B cell (primary cell): Measurements from ENCODE around the gene MECR. TPM values are rescaled to one million over a fixed set of nuclear protein-coding genes. Genes with fewer than 3 reads are reported as not detected.

Experiments
- ATAC-seq: fragments of 200-7000 bp; cut with Tn5 transposase; one replicate; pipeline ENCODE4 v1.10.0; 2021; ENCODE audit warnings: low read depth, mild to moderate bottlenecking, moderate number of reproducible peaks, moderate library complexity
- CTCF ChIA-PET: fragments of 350-600 bp; sonication (Branson Sonifier 250); formaldehyde crosslinking; loops from one replicate; lab custom pipeline; 2021; ENCODE audit warnings: antibody characterized with exemption, inconsistent platforms; lab: Charles Lee
- POLR2A ChIA-PET: fragments of 350-600 bp; sonication (Branson Sonifier 250); formaldehyde crosslinking; loops from one replicate; lab custom pipeline; 2021; ENCODE audit warnings: antibody characterized with exemption; lab: Charles Lee
- DNase-seq: peaks from one replicate; pipeline ENCODE4 v3.0.0; 2013
- H2AFZ ChIP-seq: 2 replicates; pipeline ENCODE4 v1.6.1; 2012; ENCODE audit warnings: mild to moderate bottlenecking, low read depth, low read length; ENCODE audit not compliant: insufficient read depth, poor library complexity, severe bottlenecking
- H3K27ac ChIP-seq, 2 donors: 1 replicate in 1 of 2; 2 replicates in 1 of 2; pipeline ENCODE4 v1.5.1; 2012 to 2013; ENCODE audit warnings: low read length in 2 of 2, mild to moderate bottlenecking in 2 of 2, moderate library complexity in 1 of 2
- H3K27me3 ChIP-seq, 4 experiments: fragments of 200-600 bp in 1 of 4; sonication (generic) in 1 of 4; replicated peaks in 1 of 4; 1 replicate in 2 of 4; 2 replicates in 2 of 4; pipeline versions ENCODE4 v1.6.1 to v1.7.0; 2013 to 2016; ENCODE audit warnings: low read length in 3 of 4, mild to moderate bottlenecking in 2 of 4, mixed read lengths in 1 of 4, moderate library complexity in 1 of 4; ENCODE audit not compliant: insufficient read depth in 4 of 4, control insufficient read depth in 3 of 4; ENCODE audit errors: control extremely low read depth in 1 of 4
- H3K36me3 ChIP-seq, 2 experiments: replicated peaks in 1 of 2; 1 replicate in 1 of 2; 2 replicates in 1 of 2; pipeline versions ENCODE4 v1.6.1 to v1.7.1; 2013; ENCODE audit warnings: low read length in 1 of 2; ENCODE audit not compliant: insufficient read depth in 2 of 2, control insufficient read depth in 1 of 2; ENCODE audit errors: control extremely low read depth in 1 of 2, extremely low read depth in 1 of 2
- H3K4me1 ChIP-seq, 2 donors: fragments of 200-600 bp in 1 of 2; sonication (generic) in 1 of 2; 1 replicate in 1 of 2; 2 replicates in 1 of 2; pipeline versions ENCODE4 v1.5.1 to v1.6.1; 2013 to 2017; ENCODE audit warnings: low read length in 2 of 2; ENCODE audit not compliant: control insufficient read depth in 2 of 2, insufficient read depth in 2 of 2
- H3K4me2 ChIP-seq: replicated peaks from 2 replicates; pipeline ENCODE3; 2012; ENCODE audit warnings: mild to moderate bottlenecking, low read depth, low read length; ENCODE audit not compliant: poor library complexity, severe bottlenecking
- H3K4me3 ChIP-seq, 5 experiments: fragments of 200-600 bp in 1 of 5; sonication (generic) in 1 of 5; 1 replicate in 3 of 5; 2 replicates in 2 of 5; pipeline versions ENCODE4 v1.5.1 to v1.7.0; 2011 to 2016; ENCODE audit warnings: low read length in 4 of 5, mild to moderate bottlenecking in 4 of 5, low read depth in 2 of 5, control low read depth in 1 of 5, moderate library complexity in 1 of 5; ENCODE audit not compliant: insufficient read depth in 1 of 5; ENCODE audit errors: control extremely low read depth in 1 of 5, extremely low read depth in 1 of 5
- H3K79me2 ChIP-seq: fragments of 200-600 bp; sonication (generic); one replicate; pipeline ENCODE4 v1.6.0; 2016; ENCODE audit warnings: low read length; ENCODE audit not compliant: control insufficient read depth, insufficient read depth
- H3K9ac ChIP-seq: fragments of 200-600 bp; sonication (generic); 2 replicates; pipeline ENCODE4 v1.6.1; 2017; ENCODE audit warnings: mild to moderate bottlenecking, low read length, moderate library complexity
- H3K9me3 ChIP-seq, 3 donors: one replicate each; pipeline versions ENCODE4 v1.6.1 to v1.7.1; 2013; ENCODE audit warnings: low read length in 2 of 3; ENCODE audit not compliant: control insufficient read depth in 2 of 3, insufficient read depth in 1 of 3; ENCODE audit errors: control extremely low read depth in 1 of 3
- H4K20me1 ChIP-seq: 2 replicates; pipeline ENCODE4 v1.6.0; 2012; ENCODE audit warnings: mild to moderate bottlenecking, low read length; ENCODE audit not compliant: insufficient read depth, control insufficient read depth, poor library complexity, severe bottlenecking
- H3K27ac Mint-ChIP-seq: one replicate; pipeline ENCODE4 v1.8.0; 2021; ENCODE audit warnings: mixed read lengths
- H3K27me3 Mint-ChIP-seq: one replicate; pipeline ENCODE4 v1.8.0; 2021; ENCODE audit warnings: mixed read lengths
- H3K4me1 Mint-ChIP-seq: one replicate; pipeline ENCODE4 v1.8.0; 2021; ENCODE audit warnings: mixed read lengths
- H3K4me3 Mint-ChIP-seq: one replicate; pipeline ENCODE4 v1.8.0; 2021; ENCODE audit warnings: mixed read lengths
- H3K9me3 Mint-ChIP-seq: one replicate; pipeline ENCODE4 v1.8.0; 2022; ENCODE audit warnings: mixed read lengths; ENCODE audit not compliant: insufficient read depth
- CTCF ChIP-seq: fragments of 200-600 bp; IDR thresholded peaks from one replicate; pipeline ENCODE4 v1.8.0; 2022; ENCODE audit warnings: antibody characterized with exemption, mild to moderate bottlenecking
- EZH2 ChIP-seq: IDR thresholded peaks from 2 replicates; pipeline ENCODE4 v1.6.1; 2012; ENCODE audit warnings: borderline replicate concordance, low read depth, mild to moderate bottlenecking, moderate library complexity, low read length; ENCODE audit not compliant: insufficient read depth, poor library complexity, severe bottlenecking
- WGBS: methylation state at CpG from one replicate; pipeline ENCODE4 v1.1.5; 2013; ENCODE audit warnings: missing lambda C conversion rate; ENCODE audit not compliant: insufficient coverage; 5-methylcytosine and 5-hydroxymethylcytosine counted together
- intact Hi-C: fragments of 100-400 bp; cut with micrococcal nuclease; formaldehyde crosslinking; loops from one replicate; pipeline ENCODE4 v1.10.0; 2022
- polyA plus RNA-seq: library from polyadenylated mRNA; depleted of rRNA; stranded (reverse); fragments of >200 nt; gene quantifications from 2 replicates; pipeline ENCODE4 v1.2.3, GENCODE V29; 2012
- total RNA-seq, 2 donors: library from RNA; stranded (reverse); fragments of 120-200 nt in 1 of 2; gene quantifications; 1 replicate in 1 of 2; 2 replicates in 1 of 2; pipeline versions ENCODE4 v1.2.3 to v1.2.4, GENCODE V29; 2013 to 2022

MECR gene
- total and polyA plus RNA-seq, 2 donors (not counting 1 experiment from before 2014, with no cell fraction given), result 15.9 to 16.2 TPM

GRCh38 chr1:29218223-29218622 is 12.5 kb downstream of the MECR start:
- CTCF ChIA-PET, result interaction anchor here (1.4 kb wide), 1 partner anchor 13 kb away, joined by 4 read pairs; the partner anchor contains the start of gene MECR
- DNase-seq (no peak), ATAC-seq (no peak)
- intact Hi-C loops, result no loop called here
- no peaks in the 10 kb centered on the region for H3K9me3 Mint-ChIP-seq
- Histone ChIP-seq H3K27ac (no peak overlapping the region), H3K4me3 (no peak overlapping the region), H3K79me2 (no peaks in the 10 kb centered on the region), H3K4me1 (no peaks in the 10 kb centered on the region), H2AFZ (no peak overlapping the region), H3K4me2 (no peak overlapping the region), H3K9ac (no peak overlapping the region), H3K27me3 (no peaks in the 10 kb centered on the region), H3K36me3 (peaks cover 0 to 36% of the 10 kb centered on the region in 2 experiments), H4K20me1 (no peaks in the 10 kb centered on the region), H3K9me3 (no peaks in the 10 kb centered on the region)
- H3K4me1 Mint-ChIP-seq, result no peaks in the 10 kb centered on the region
- H3K27ac Mint-ChIP-seq, result no peak overlapping the region
- H3K27me3 Mint-ChIP-seq, result no peaks in the 10 kb centered on the region
- no peak for TF ChIP-seq CTCF
- TF ChIP-seq EZH2, result no peak
- POLR2A ChIA-PET, result no interaction called here
- H3K4me3 Mint-ChIP-seq, result no peak overlapping the region
- WGBS, result no CpG with 5 or more reads among the region's 2 CpGs

- no peaks in the 10 kb centered on the region for H3K9me3 Mint-ChIP-seq
- no peaks in the 10 kb centered on the region for H3K9me3 ChIP-seq
- H3K9ac ChIP-seq, result no peak overlapping the region
- no peak overlapping the region for H3K4me3 Mint-ChIP-seq
- H3K4me1 Mint-ChIP-seq, result peaks cover 2% of the 10 kb centered on the region
- no peak overlapping the region for H3K4me3 ChIP-seq
- peaks cover 0 to 35% of the 10 kb centered on the region in 2 experiments for H3K36me3 ChIP-seq
- H3K4me2 ChIP-seq, result no peak overlapping the region
- intact Hi-C loops, result no loop called here
- H3K27me3 ChIP-seq, result no peaks in the 10 kb centered on the region
- WGBS, result 100% methylated on average over 1 of the region's 2 CpGs
- DNase-seq, result no peak
- no peak for ATAC-seq
- POLR2A ChIA-PET, result no interaction called here
- H3K27ac ChIP-seq, result no peak overlapping the region
- CTCF ChIA-PET, result interaction anchor here (1.4 kb wide), 1 partner anchor 13 kb away, joined by 4 read pairs; the partner anchor contains the start of gene MECR
- H3K27me3 Mint-ChIP-seq, result no peaks in the 10 kb centered on the region
- no peak for TF ChIP-seq CTCF
- TF ChIP-seq EZH2, result no peak
- no peak overlapping the region for H3K27ac Mint-ChIP-seq
- H2AFZ ChIP-seq, result no peak overlapping the region
- H3K79me2 ChIP-seq, result no peaks in the 10 kb centered on the region
- no peaks in the 10 kb centered on the region for H3K4me1 ChIP-seq
- no peaks in the 10 kb centered on the region for H4K20me1 ChIP-seq
Observed at GRCh38 chr1:29217633-29218032, 13.1 kb downstream of the MECR start.
